ENCODE data around the gene ADGRD1.

The ADGRD1 gene

DNA sequence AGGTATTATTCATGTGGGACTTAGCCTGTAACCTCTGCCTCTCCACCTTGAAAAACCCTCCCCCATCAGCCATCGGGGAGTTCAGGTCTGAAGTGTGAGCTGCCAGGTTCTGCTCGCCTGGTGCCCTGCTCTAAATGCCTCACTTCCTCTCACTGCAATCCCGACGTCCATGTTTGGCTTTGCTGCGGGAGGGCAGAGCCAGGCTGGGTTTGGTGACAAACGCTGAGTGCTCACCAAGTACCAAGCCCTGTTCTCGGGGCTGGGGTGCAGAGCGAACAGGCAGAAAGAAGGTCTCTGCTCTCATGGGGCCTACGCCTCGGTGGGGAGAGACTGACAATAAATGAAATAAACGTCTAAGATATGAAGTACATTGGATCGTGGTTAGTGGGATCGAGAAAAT, 2.1 kb upstream of the ADGRD1 start:
- H3K27ac Mint-ChIP-seq, result no peak overlapping the region
- no peaks in the 10 kb centered on the region for H3K36me3 Mint-ChIP-seq (ENCODE audit: low read depth)
- ATAC-seq, result no peak
- no peaks in the 10 kb centered on the region for H3K9me3 Mint-ChIP-seq
- no peak for DNase-seq
- H3K27me3 Mint-ChIP-seq, result peaks cover 22% of the 10 kb centered on the region
- H3K4me3 Mint-ChIP-seq, result no peak overlapping the region
- H3K4me1 Mint-ChIP-seq, result peaks cover 3% of the 10 kb centered on the region

DNA sequence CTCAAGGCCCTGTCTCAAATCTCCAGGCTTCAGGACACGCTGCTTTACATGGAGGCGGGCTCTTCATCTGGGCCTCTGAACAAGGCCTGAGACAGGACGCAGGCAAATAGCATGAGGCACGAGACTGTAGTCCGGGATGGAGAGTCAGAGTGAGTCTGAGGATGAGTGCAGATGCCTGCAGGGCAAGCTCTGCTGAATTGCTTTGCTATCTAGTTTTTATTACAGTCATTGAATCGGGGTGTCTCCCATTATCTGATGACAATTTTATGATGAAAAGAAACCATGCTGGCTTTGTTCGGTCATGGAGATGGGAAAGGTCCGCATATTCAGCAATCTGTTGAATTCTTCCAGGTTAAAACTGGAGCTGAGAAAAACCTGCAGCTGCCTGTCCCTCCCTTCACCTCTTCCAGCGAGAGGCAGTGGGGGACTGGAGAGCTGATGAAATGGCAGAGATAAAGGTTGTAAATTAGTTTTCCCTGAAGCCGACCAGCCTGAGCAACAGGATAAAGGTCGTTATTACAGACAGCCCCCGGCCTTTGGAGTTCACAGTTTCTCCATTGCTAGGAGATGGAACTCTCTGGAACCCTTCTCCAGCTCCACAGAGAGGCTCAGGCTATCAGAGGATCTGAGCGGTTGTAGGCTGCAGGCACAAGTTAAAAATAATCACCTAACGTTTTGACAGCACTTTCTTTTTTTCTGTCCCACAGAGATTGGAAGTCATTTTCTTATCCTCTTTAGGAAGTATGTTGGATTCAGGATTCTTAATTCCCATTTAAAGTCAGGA, 1.3 kb upstream of the ADGRD1 start:
- no peaks in the 10 kb centered on the region for H3K9me3 Mint-ChIP-seq
- ATAC-seq, result no peak
- no peak overlapping the region for H3K27ac Mint-ChIP-seq
- H3K4me1 Mint-ChIP-seq, result peaks cover 3% of the 10 kb centered on the region
- H3K4me3 Mint-ChIP-seq, result no peak overlapping the region
- H3K27me3 Mint-ChIP-seq, result peaks cover 22% of the 10 kb centered on the region
- H3K36me3 Mint-ChIP-seq (ENCODE audit: low read depth), result no peaks in the 10 kb centered on the region
- DNase-seq, result no peak

DNA sequence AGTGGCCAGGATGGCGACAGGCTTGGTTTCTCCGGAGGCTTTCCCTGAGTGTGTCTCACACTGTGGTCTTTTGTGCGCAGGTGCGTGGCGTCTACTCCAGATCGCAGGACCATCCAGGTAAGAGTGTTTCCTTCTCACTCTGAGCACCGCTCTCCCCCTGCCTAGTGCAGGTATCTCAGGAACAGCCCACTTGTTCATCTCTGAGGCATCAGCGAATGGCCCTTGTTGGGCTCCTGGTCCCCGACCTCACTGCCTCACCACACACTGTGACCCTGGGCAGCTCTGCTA, 781 bp downstream of the ADGRD1 start:
- H3K4me1 Mint-ChIP-seq, result peaks cover 3% of the 10 kb centered on the region
- H3K36me3 Mint-ChIP-seq (ENCODE audit: low read depth), result no peaks in the 10 kb centered on the region
- no peak for ATAC-seq
- peaks cover 18% of the 10 kb centered on the region for H3K27me3 Mint-ChIP-seq
- no peak overlapping the region for H3K4me3 Mint-ChIP-seq
- no peak overlapping the region for H3K27ac Mint-ChIP-seq
- H3K9me3 Mint-ChIP-seq, result no peaks in the 10 kb centered on the region
- DNase-seq, result no peak

DNA sequence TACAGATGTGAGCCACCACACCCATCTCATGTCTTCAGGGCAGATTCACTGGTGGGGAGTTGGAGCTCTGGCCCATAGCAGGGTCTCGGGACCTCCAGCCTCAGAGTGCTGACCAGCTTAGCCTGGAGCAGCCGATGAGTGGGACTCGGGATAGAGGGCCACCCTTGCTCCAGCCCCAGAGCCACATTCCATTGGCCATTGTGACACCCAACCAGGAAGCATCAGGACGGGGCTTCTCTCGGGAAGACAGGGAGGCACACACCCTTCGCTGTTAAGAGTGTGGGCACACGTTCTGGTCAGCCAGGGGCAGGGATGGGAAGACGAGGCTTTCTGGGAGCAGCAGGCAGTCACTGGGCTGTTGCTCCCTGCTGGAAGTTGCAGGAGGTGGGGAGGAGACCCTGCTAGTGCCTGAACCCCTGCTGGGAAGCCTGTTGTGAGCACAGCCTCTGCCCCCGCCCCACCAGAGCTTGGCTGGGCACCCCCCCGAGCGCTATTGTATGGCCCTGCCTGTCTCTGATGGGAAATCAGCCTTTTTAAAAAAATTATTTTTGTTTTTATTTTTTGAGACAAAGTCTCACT, 1.6 kb downstream of the ADGRD1 start:
- Mint-ChIP-seq H3K36me3 (ENCODE audit: low read depth) (no peaks in the 10 kb centered on the region), H3K4me3 (no peak overlapping the region), H3K9me3 (no peaks in the 10 kb centered on the region), H3K27me3 (peaks cover 12% of the 10 kb centered on the region), H3K4me1 (peaks cover 3% of the 10 kb centered on the region), H3K27ac (no peak overlapping the region)
- DNase-seq (no peak), ATAC-seq (no peak)

DNA sequence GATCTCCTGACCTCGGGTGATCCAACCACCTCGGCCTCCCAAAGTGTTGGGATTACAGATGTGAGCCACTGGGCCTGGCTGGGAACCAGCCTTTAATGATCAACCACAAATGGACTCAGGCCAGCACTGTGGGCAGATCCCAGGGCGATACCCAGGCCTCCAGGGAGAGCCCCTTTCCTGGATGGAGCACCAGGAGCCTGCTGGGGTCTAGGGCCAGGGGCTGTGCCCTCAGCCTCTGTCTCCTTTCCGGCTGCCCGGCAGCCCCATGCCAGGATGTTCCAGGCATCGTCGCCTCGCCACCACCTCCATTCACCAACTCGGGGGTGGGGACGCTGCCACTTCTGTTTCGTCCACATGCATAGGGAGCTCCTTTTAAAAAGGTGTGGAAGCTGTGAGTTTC, 2.3 kb downstream of the ADGRD1 start:
- no peak overlapping the region for H3K27ac Mint-ChIP-seq
- H3K36me3 Mint-ChIP-seq (ENCODE audit: low read depth), result no peaks in the 10 kb centered on the region
- H3K27me3 Mint-ChIP-seq, result peaks cover 18% of the 10 kb centered on the region
- no peaks in the 10 kb centered on the region for H3K9me3 Mint-ChIP-seq
- no peak for DNase-seq
- no peak overlapping the region for H3K4me3 Mint-ChIP-seq
- ATAC-seq, result no peak
- H3K4me1 Mint-ChIP-seq, result peaks cover 3% of the 10 kb centered on the region

DNA sequence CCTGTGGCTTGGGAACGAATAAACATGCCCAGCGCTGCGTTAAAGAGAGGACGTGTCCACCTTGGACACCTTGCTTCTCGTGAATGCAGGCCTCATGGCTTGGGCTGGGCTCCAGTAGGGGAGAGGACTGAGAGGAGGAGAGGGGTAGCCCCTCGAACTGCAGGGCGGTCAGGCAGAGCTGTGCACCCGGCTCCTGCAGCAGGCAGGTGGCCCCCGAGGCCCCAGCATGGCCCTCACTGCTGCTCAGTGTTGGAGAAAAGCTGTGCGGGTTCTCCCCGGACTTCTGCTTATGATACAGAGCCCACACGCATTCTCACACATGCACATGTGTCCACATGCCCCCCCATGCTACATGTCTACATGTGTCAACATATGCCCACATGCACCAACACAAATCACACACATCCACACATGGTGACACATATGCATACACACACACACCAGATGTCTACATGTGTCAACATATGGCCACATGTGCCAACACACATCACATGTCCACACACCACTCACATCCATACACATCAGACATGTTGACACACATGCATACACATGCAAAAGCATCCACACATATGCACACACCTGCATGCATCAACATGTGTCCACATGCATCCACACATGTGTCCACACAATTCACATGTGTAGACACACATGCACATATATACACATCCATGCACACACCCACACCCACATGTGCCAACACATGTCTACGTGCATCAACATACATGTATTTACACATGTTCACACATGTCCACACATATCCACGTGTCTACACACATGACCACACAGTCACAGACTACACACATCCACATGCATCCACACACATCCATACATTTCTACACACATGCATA, 3.0 kb downstream of the ADGRD1 start:
- Mint-ChIP-seq H3K27me3 (peaks cover 17% of the 10 kb centered on the region), H3K4me3 (no peak overlapping the region), H3K36me3 (ENCODE audit: low read depth) (no peaks in the 10 kb centered on the region), H3K27ac (no peak overlapping the region), H3K9me3 (no peaks in the 10 kb centered on the region), H3K4me1 (peaks cover 3% of the 10 kb centered on the region)
- ATAC-seq, result no peak
- DNase-seq, result no peak

DNA sequence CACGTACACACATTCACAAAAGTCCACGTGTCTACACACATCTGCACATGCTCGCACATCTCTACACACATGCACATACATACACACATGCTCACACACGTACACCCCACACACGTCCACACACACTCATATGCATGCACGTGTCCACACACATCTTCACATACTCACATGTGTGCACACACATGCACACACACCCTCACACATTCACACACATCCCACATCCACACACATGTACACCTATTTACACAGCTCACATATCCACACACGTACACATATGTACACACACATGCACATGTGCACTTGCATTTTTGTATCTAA, 3.6 kb downstream of the ADGRD1 start:
- DNase-seq (no peak), ATAC-seq (no peak)
- no peak overlapping the region for H3K27ac Mint-ChIP-seq
- peaks cover 3% of the 10 kb centered on the region for H3K4me1 Mint-ChIP-seq
- no peak overlapping the region for H3K4me3 Mint-ChIP-seq
- no peaks in the 10 kb centered on the region for H3K9me3 Mint-ChIP-seq
- H3K27me3 Mint-ChIP-seq, result peaks cover 11% of the 10 kb centered on the region
- no peaks in the 10 kb centered on the region for H3K36me3 Mint-ChIP-seq (ENCODE audit: low read depth)

DNA sequence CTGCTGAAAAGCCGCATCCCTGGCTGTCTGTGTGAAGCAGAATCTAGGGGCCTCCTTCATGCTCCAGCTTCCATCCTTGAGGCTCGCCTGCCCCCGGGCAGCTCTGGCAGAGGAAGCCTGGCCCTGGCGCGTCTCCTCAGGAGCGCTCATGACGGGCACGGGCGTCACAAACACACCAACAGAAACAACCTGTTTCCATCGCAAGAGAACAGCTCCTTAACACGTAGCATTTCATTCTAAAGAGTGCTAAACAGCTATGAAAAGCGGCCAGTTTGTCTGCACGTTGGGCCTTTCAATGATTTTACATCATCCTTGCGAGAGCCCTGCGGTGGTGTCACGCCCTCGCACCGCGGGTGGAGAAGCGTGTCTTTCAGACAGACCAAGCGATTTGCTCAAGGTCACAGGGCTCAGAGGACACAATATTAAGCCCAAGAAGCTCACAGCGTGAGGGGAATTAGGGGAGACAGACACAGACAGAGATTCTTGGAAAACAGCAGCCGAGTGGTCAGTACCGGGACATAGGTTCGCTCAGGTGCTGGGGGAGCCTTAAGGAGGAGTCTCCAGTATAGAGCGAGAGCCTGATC, 4.9 kb downstream of the ADGRD1 start:
- Mint-ChIP-seq H3K9me3 (no peaks in the 10 kb centered on the region), H3K4me3 (no peak overlapping the region), H3K27ac (no peak overlapping the region), H3K27me3 (peaks cover 12% of the 10 kb centered on the region), H3K4me1 (peaks cover 2% of the 10 kb centered on the region), H3K36me3 (ENCODE audit: low read depth) (no peaks in the 10 kb centered on the region)
- ATAC-seq, result no peak
- no peak for DNase-seq

DNA sequence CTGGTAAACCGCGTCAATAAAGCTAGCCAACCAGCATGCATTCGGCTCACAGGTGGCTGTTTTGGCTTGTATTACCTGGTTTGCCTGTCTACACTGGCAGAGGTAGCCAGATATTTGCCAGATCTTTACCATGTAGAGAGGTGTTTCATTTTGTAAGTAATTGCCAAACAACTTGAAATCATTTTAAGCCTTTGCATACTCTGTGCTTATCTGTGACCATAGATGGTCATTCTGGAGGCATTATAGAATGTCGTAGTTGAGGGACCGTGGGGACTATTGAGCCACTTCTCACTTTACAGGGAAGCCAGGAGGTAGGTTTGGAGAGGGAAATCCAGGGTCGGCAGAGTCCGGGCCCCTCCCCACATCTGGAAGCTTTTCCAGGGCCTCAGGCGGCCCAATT, 5.9 kb downstream of the ADGRD1 start:
- H3K4me1 Mint-ChIP-seq, result no peaks in the 10 kb centered on the region
- no peak overlapping the region for H3K27ac Mint-ChIP-seq
- no peaks in the 10 kb centered on the region for H3K36me3 Mint-ChIP-seq (ENCODE audit: low read depth)
- ATAC-seq, result no peak
- H3K27me3 Mint-ChIP-seq, result peaks cover 7% of the 10 kb centered on the region
- no peak overlapping the region for H3K4me3 Mint-ChIP-seq
- no peak for DNase-seq
- H3K9me3 Mint-ChIP-seq, result no peaks in the 10 kb centered on the region

DNA sequence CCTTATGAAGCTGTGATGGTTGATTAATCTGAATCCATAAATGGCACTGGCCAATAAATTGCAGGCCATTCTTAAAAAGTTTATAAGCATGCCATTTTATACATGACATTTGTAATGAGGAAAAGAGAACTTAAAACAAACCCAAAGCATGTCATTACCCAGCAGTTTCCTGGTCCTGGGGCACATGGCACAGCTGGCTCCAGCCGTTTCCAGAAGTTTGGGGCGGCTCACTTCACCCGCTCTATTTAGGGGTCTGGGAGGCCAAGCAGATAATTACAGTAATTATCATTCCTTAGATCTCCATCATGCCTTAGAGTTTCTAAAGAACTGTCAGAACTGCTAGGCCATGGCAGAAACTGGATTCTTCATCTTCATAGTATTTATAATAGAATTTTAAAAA, 6.4 kb downstream of the ADGRD1 start:
- Mint-ChIP-seq H3K9me3 (no peaks in the 10 kb centered on the region), H3K27ac (no peak overlapping the region), H3K4me1 (no peaks in the 10 kb centered on the region), H3K4me3 (no peak overlapping the region), H3K27me3 (peaks cover 7% of the 10 kb centered on the region), H3K36me3 (ENCODE audit: low read depth) (no peaks in the 10 kb centered on the region)
- ATAC-seq (no peak), DNase-seq (no peak)

DNA sequence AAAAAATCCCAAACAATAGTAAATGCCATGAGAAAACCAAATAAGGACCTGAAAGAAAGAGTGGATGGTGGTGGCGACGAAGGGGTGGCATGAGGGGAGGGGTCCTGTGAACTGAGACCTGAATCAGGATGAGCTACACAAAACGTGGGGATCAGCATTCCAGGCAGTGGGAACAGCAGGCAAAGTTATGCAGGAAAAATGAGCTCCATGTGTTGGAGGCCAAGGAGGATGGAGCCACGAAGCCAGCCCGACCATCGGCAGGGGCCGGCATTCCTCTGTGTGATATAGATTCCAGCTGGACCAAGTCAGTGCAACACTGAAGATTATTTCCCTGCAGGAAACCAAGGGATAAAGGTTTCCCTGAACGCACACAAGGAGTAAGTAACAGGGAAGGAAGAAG, 7.1 kb downstream of the ADGRD1 start:
- Mint-ChIP-seq H3K27me3 (peaks cover 7% of the 10 kb centered on the region), H3K27ac (no peak overlapping the region), H3K4me1 (no peaks in the 10 kb centered on the region), H3K36me3 (ENCODE audit: low read depth) (no peaks in the 10 kb centered on the region), H3K4me3 (no peak overlapping the region), H3K9me3 (no peaks in the 10 kb centered on the region)
- no peak for ATAC-seq
- DNase-seq, result no peak

DNA sequence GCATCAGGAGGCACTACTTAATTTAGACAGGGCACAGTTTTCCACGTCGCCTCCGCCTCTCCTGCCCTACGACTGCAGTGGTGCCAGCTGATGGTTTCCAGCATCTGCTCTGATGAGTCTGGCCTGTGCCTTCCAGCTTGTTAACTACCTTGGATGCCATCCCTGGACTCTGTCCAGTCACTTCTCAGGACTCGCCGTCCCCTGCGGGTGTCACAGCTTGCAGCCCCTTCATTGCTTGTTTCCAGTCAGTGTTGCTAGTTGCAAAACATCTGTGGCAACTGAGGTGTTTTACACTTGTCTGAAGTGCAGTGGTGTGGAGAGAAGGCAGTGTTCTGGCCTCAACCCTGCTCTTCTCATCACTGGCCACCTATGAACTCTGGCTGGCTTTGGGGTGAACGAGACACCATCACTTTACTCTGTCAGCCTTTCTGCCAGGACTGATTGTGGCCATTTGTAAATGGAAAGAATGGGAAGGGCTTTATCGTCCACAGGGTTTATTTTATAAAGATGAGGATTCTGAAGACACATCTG, 8.3 kb downstream of the ADGRD1 start:
- no peak for ATAC-seq
- no peak overlapping the region for H3K4me3 Mint-ChIP-seq
- H3K27me3 Mint-ChIP-seq, result peaks cover 7% of the 10 kb centered on the region
- DNase-seq, result no peak
- no peaks in the 10 kb centered on the region for H3K9me3 Mint-ChIP-seq
- no peak overlapping the region for H3K27ac Mint-ChIP-seq
- H3K4me1 Mint-ChIP-seq, result no peaks in the 10 kb centered on the region
- no peaks in the 10 kb centered on the region for H3K36me3 Mint-ChIP-seq (ENCODE audit: low read depth)

DNA sequence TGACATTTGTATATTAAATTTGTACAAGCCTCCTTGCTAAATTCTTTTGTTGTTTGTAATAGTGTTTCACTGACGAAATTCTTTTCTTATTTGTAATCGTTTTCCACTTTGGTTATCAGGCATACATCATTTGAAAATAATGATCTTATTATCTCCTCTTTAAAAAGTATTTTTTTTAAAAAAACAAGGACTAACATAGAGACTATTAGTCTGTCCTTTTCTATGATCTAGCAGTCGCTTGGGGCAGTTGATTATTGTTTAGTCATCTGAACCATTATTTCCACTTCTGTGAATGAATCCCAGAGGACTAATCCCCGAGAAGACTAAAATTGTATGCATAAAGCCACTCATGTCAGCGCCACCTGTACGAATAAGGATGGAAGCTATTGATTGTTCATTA, 11.5 kb downstream of the ADGRD1 start:
- DNase-seq, result no peak
- no peak for ATAC-seq

DNA sequence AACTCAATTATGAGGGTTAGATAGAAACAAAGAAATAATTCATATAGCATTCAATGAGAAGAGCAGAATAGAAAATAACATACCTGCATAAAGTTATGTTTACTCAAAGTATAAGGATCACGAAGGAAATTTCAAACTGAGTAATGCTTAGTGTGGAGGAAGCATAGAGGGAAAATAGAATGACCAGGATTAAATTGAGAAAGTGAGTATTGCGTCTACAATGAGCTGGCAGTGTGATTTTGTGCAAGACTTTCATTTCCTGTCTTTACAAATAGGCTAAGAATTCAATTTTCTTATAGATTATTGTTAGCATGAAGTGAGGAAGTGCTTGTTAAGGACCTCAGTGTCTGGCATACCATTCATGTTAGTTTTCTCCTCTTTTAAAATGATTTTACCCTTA, 12.0 kb downstream of the ADGRD1 start:
- H3K27me3 Mint-ChIP-seq, result peaks cover 5% of the 10 kb centered on the region
- ATAC-seq (no peak), DNase-seq (no peak)
- no peaks in the 10 kb centered on the region for H3K36me3 Mint-ChIP-seq (ENCODE audit: low read depth)
- no peak overlapping the region for H3K4me3 Mint-ChIP-seq
- H3K4me1 Mint-ChIP-seq, result no peaks in the 10 kb centered on the region
- H3K27ac Mint-ChIP-seq, result no peak overlapping the region
- no peaks in the 10 kb centered on the region for H3K9me3 Mint-ChIP-seq

More for the DNA sequence above, 11.5 kb downstream of the ADGRD1 start:
- H3K27me3 Mint-ChIP-seq, result peaks cover 7% of the 10 kb centered on the region
- H3K4me1 Mint-ChIP-seq, result no peaks in the 10 kb centered on the region
- H3K36me3 Mint-ChIP-seq (ENCODE audit: low read depth), result no peaks in the 10 kb centered on the region
- no peak overlapping the region for H3K27ac Mint-ChIP-seq
- H3K4me3 Mint-ChIP-seq, result no peak overlapping the region
- H3K9me3 Mint-ChIP-seq, result no peaks in the 10 kb centered on the region
